GM10266 (cell line): Measurements from ENCODE around the gene UBA52.

Source experiments
- DNase-seq: peaks from one replicate; pipeline ENCODE4 v3.0.0; 2012; ENCODE audit errors: extremely low spot score
- TF ChIP-seq, protein P1 (sequence below): IDR thresholded peaks from 2 replicates; pipeline ENCODE4 v1.5.1; 2012; ENCODE audit warnings: mild to moderate bottlenecking, low read depth; ENCODE audit not compliant: control insufficient read depth, insufficient read depth; ENCODE audit errors: missing control alignments

Gene UBA52

DNA sequence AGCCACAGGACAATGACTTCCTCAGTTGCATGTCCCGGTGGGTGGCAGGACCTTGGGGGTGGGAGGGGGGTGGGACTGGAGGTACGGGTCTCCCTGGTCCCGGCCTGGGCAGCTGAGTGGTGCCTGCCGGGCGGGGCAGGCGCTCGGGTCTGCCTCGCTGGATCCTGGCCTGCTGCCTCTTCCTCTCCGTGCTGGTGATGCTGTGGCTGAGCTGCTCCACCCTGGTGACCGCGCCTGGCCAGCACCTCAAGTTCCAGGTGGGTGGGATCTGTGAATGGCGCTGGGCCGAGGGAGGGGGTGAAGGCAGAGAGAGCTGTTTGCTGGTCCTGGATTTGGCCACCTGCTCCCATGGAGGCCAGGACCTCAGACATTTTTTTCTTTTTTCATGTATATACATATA, 46.6 kb downstream of the UBA52 start:
- TF ChIP-seq, protein P1, sequence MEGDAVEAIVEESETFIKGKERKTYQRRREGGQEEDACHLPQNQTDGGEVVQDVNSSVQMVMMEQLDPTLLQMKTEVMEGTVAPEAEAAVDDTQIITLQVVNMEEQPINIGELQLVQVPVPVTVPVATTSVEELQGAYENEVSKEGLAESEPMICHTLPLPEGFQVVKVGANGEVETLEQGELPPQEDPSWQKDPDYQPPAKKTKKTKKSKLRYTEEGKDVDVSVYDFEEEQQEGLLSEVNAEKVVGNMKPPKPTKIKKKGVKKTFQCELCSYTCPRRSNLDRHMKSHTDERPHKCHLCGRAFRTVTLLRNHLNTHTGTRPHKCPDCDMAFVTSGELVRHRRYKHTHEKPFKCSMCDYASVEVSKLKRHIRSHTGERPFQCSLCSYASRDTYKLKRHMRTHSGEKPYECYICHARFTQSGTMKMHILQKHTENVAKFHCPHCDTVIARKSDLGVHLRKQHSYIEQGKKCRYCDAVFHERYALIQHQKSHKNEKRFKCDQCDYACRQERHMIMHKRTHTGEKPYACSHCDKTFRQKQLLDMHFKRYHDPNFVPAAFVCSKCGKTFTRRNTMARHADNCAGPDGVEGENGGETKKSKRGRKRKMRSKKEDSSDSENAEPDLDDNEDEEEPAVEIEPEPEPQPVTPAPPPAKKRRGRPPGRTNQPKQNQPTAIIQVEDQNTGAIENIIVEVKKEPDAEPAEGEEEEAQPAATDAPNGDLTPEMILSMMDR, result no peak
- DNase-seq, result no peak

DNA sequence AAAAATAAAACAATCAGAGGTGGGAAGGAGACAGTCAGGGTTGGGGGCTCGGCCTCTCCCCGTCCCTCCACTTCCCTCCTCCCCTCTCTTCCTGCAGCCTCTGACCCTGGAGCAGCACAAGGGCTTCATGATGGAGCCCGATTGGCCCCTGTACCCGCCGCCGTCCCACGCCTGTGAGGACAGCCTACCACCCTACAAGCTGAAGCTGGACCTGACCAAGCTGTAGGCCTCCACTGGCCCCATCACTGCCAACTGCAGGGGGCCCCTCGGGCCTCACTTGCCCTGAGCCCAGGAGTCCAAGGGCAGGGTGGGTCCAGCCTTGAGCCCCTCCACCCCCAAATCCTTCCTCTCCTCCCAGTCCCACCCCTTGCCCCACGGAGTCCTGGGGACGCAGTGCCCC, 48.7 kb downstream of the UBA52 start:
- TF ChIP-seq, protein P1, result no peak
- DNase-seq, result no peak

DNA sequence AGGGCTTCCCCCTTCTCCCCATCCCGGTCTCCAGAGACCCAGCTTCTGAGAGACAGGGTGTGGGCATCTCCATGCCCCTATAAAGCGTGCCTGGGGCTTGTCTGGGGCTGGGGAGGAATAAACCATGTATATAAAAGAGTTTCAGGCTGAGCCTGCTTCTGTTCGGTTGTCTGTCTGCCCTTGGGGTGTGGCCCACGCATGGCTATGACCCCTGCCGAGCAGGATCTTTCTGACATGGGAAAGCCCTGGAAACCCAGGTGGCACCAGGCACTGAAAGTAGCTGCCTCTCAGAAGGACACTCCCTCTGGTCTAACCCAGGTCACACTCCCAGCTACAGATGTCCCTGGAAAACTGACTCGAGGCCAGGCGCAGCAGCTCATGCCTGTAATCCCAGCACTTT, 49.2 kb downstream of the UBA52 start:
- TF ChIP-seq, protein P1, result no peak
- DNase-seq, result no peak

DNA sequence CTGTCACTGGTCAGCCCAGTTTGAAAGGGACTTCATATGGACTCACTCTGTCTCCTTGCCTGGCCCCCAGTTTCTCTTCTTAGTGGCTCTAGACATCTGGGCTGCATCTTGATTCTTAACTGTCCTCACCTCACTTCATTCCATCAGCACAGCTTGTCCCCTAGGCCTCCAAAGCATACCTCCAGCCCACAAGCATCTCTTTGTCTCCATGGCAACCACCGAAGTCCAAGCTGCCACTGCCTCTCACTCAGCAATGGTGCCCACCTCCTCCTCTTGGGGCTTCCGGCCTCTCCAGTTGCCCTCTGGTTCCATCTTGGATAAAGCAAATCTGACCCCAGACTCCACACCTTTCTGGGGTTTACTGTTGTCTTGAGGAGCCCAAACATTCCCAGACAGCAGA, 55.2 kb downstream of the UBA52 start:
- DNase-seq, result no peak
- TF ChIP-seq, protein P1, result no peak
